Subcutaneous abdominal adipose tissue (tissue), 5 donors: Measurements from ENCODE around the gene POLR1G.
"Not testable (repeated sequence)": the region's sequence is repeated elsewhere in the genome, so short reads cannot be mapped to it uniquely, and the experiment has no call there.

Source experiments
- H3K27ac ChIP-seq: one replicate; pipeline ENCODE4 v1.7.0; 2013; ENCODE audit warnings: low read depth, mild to moderate bottlenecking, inconsistent platforms, low read length, moderate library complexity
- H3K27me3 ChIP-seq, 5 donors: one replicate each; pipeline ENCODE4 v1.7.0; 2013; ENCODE audit warnings: low read length in 5 of 5, inconsistent platforms in 1 of 5; ENCODE audit not compliant: control insufficient read depth in 5 of 5, insufficient read depth in 4 of 5
- H3K36me3 ChIP-seq, 5 donors: one replicate each; pipeline ENCODE4 v1.7.0; 2013; ENCODE audit warnings: low read length in 5 of 5; ENCODE audit not compliant: control insufficient read depth in 5 of 5, insufficient read depth in 5 of 5
- H3K4me1 ChIP-seq, 5 donors: one replicate each; pipeline ENCODE4 v1.7.0; 2013; ENCODE audit warnings: low read length in 5 of 5, mild to moderate bottlenecking in 3 of 5, moderate library complexity in 1 of 5; ENCODE audit not compliant: control insufficient read depth in 5 of 5, insufficient read depth in 5 of 5
- H3K4me3 ChIP-seq, 5 donors: one replicate each; pipeline ENCODE4 v1.7.0; 2013; ENCODE audit warnings: low read length in 5 of 5, low read depth in 1 of 5
- H3K9ac ChIP-seq, 5 donors: one replicate each; pipeline ENCODE4 v1.7.0; 2013; ENCODE audit warnings: low read length in 5 of 5, mild to moderate bottlenecking in 4 of 5, moderate library complexity in 3 of 5
- H3K9me3 ChIP-seq, 5 donors: one replicate each; pipeline ENCODE4 v1.7.0; 2013; ENCODE audit warnings: low read length in 5 of 5; ENCODE audit not compliant: control insufficient read depth in 5 of 5
- donor health status: healthy.
- donor health status: healthy.
- donor health status: healthy.
- donor health status: healthy.
- donor health status: healthy.

The POLR1G gene

DNA sequence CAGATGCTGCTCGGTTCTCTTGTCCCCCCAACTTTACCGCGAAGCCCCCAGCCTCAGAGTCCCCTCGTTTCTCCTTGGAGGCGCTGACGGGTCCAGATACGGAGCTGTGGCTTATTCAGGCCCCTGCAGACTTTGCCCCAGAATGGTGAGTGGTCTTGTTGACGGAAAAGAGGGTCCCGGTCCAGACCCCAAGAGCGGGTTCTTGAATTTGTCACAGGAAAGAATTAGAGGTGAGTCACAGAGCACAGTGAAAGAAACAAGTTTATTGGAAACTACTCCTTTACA, 589 bp downstream of the POLR1G start:
- peaks cover 0 to 7% (median 0%) of the 10 kb centered on the region in 5 donors for H3K36me3 ChIP-seq
- no peak overlapping the region for H3K27ac ChIP-seq
- peaks cover 0 to 15% (median 7%) of the 10 kb centered on the region in 5 donors for H3K27me3 ChIP-seq
- H3K9me3 ChIP-seq: no peaks in the 10 kb centered on the region
- H3K4me1 ChIP-seq: peaks cover 10 to 70% (median 47%) of the 10 kb centered on the region in 5 donors
- H3K9ac ChIP-seq: peak overlapping the region in 4 of 5 donors; percentile 42 to 86 (median 82)
- peak overlapping the region; percentile 76 to 93 (median 85) for H3K4me3 ChIP-seq

DNA sequence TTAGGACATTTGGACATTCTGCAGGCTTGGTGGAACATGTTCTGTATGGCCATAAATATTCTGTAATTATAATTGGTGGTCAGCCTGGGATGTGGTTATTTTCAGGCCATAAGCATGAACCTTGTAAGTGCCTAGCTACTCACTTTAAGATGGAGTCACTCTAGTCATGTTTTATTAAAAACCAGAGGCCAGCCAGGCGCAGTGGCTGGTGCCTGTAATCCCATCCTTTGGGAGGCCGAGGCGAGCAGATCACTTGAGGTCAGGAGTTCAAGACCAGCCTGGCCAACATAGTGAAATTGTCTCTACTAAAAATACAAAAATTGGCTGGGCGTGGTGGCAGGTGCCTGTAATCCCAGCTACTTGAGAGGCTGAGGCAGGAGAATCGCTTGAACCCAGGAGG, 1.1 kb downstream of the POLR1G start:
- not testable (repeated sequence) for H3K9me3 ChIP-seq, H3K4me3 ChIP-seq, H3K36me3 ChIP-seq, H3K27ac ChIP-seq
- peak overlapping the region in 1 of 5 donors; percentile 86 for H3K9ac ChIP-seq
- H3K4me1 ChIP-seq: peaks cover 10 to 64% (median 46%) of the 10 kb centered on the region in 5 donors
- H3K27me3 ChIP-seq: peaks cover 0 to 15% (median 7%) of the 10 kb centered on the region in 5 donors

DNA sequence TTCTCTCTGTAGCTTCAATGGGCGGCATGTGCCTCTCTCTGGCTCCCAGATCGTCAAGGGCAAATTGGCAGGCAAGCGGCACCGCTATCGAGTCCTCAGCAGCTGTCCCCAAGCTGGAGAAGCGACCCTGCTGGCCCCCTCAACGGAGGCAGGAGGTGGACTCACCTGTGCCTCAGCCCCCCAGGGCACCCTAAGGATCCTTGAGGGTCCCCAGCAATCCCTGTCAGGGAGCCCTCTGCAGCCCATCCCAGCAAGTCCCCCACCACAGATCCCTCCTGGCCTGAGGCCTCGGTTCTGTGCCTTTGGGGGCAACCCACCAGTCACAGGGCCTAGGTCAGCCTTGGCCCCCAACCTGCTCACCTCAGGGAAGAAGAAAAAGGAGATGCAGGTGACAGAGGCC, 1.7 kb downstream of the POLR1G start:
- no peak overlapping the region for H3K4me3 ChIP-seq
- peaks cover 0 to 8% (median 4%) of the 10 kb centered on the region in 5 donors for H3K36me3 ChIP-seq
- no peak overlapping the region for H3K27ac ChIP-seq
- no peak overlapping the region for H3K9ac ChIP-seq
- peaks cover 0 to 13% (median 7%) of the 10 kb centered on the region in 5 donors for H3K27me3 ChIP-seq
- H3K9me3 ChIP-seq: no peaks in the 10 kb centered on the region
- H3K4me1 ChIP-seq: peaks cover 10 to 59% (median 41%) of the 10 kb centered on the region in 5 donors

DNA sequence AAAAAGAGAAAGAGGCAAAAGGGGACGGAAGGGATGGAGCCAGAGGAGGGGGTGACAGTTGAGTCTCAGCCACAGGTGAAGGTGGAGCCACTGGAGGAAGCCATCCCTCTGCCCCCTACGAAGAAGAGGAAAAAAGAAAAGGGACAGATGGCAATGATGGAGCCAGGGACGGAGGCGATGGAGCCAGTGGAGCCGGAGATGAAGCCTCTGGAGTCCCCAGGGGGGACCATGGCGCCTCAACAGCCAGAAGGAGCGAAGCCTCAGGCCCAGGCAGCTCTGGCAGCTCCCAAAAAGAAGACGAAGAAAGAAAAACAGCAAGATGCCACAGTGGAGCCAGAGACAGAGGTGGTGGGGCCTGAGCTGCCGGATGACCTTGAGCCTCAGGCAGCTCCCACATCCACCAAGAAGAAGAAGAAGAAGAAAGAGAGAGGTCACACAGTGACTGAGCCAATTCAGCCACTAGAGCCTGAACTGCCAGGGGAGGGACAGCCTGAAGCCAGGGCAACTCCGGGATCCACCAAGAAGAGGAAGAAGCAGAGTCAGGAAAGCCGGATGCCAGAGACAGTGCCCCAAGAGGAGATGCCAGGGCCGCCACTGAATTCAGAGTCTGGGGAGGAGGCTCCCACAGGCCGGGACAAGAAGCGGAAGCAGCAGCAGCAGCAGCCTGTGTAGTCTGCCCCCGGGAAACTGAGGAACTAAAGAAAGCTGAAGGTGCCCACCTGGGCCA, 2.5 kb downstream of the POLR1G start:
- peaks cover 6 to 50% (median 32%) of the 10 kb centered on the region in 5 donors for H3K4me1 ChIP-seq
- no peak overlapping the region for H3K27ac ChIP-seq
- H3K27me3 ChIP-seq: peaks cover 0 to 10% (median 7%) of the 10 kb centered on the region in 5 donors
- no peaks in the 10 kb centered on the region for H3K9me3 ChIP-seq
- H3K4me3 ChIP-seq: no peak overlapping the region
- no peak overlapping the region for H3K9ac ChIP-seq
- peaks cover 0 to 17% (median 13%) of the 10 kb centered on the region in 5 donors for H3K36me3 ChIP-seq

DNA sequence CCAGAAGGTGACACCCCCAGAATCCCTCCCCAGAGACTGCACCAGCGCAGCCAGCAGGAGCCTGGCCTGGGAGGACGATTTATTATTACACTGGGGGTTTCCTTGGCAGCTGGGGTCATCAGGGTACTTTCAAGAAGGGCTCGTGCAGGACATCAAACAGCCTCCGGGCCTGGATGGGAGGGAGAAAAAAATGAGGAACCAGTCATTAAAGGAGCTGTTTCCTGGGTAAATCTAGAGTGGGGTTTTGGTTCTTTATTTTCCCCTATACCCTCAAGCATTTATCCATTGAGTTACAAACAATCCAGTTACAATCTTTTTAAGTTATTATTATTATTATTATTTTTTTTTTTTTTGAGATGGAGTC, 3.1 kb downstream of the POLR1G start:
- Histone ChIP-seq H3K9ac (no peak overlapping the region), H3K4me3 (no peak overlapping the region), H3K4me1 (peaks cover 6 to 45% (median 27%) of the 10 kb centered on the region in 5 donors), H3K27ac (no peak overlapping the region), H3K27me3 (peaks cover 0 to 4% (median 1%) of the 10 kb centered on the region in 5 donors), H3K36me3 (peaks cover 0 to 22% (median 17%) of the 10 kb centered on the region in 5 donors), H3K9me3 (no peaks in the 10 kb centered on the region)

DNA sequence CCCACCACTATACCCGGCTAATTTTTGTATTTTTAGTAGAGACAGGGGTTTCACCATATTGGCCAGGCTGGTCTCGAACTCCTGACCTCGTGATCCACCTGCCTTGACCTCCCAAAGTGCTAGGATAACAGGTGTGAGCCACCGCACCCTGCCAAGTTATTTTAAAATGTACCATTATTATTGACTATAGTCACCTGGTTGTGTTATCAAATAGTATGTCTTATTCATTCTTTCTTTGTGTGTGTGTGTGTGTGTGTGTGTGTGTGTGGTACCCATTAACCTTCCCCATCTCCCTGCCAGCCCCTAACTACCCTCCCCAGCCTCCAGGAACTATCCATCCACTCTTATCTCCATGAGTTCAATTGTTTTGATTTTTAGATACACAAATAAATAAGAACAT, 3.9 kb downstream of the POLR1G start:
- H3K9me3 ChIP-seq, H3K9ac ChIP-seq, H3K4me3 ChIP-seq, H3K27me3 ChIP-seq, H3K27ac ChIP-seq: not testable (repeated sequence)
- Histone ChIP-seq H3K36me3 (peaks cover 0 to 25% (median 22%) of the 10 kb centered on the region in 5 donors), H3K4me1 (peaks cover 6 to 37% (median 19%) of the 10 kb centered on the region in 5 donors)

DNA sequence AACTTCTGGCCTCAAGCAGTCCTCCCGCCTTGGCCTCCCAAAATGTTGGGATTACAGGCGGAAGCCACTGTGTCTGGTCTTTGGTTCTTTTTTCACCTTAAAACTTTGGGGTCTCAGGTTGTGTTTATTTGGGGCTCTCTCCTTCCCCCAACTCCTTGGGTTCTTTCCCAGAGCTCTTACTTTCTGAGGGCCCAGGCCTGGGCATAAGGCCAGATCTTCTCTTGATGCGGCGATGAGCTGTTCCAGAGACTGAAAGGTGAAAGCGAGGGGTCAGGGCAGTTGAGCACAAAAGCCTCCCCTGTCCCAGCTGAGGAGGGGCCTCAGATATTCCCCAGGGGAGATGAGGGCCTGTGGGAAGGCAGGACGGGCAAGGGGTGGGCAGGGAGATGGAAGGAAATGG, 7.1 kb downstream of the POLR1G start:
- Histone ChIP-seq H3K9me3 (no peaks in the 10 kb centered on the region), H3K4me1 (peaks cover 0 to 15% (median 7%) of the 10 kb centered on the region in 5 donors), H3K4me3 (no peak overlapping the region), H3K9ac (no peak overlapping the region), H3K36me3 (peaks cover 0 to 48% (median 37%) of the 10 kb centered on the region in 5 donors), H3K27me3 (no peaks in the 10 kb centered on the region), H3K27ac (no peak overlapping the region)

DNA sequence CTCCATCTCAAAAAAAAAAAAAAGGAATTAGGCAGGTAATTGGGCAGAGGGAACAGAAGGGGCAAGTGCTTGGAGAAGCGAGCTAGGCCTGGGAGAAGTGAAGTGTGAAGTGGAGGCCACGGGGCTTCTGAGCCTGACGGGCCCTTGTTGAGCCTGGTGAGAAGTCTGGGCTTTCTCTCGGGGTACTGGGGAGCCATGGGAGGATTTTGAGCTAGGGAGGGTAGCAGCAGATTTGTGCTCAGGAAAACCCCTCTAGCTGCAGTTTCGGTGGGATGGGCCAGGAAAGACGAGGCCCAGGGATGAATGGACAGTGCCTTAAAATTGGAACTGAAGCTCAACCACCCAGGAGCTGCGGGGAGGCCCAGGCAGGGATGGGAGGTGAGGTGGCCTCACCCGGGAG, 8.0 kb downstream of the POLR1G start:
- Histone ChIP-seq H3K27ac (no peak overlapping the region), H3K9me3 (no peaks in the 10 kb centered on the region), H3K9ac (no peak overlapping the region), H3K4me3 (no peak overlapping the region), H3K4me1 (peaks cover 0 to 15% (median 7%) of the 10 kb centered on the region in 5 donors), H3K36me3 (peaks cover 0 to 56% (median 41%) of the 10 kb centered on the region in 5 donors), H3K27me3 (no peaks in the 10 kb centered on the region)

DNA sequence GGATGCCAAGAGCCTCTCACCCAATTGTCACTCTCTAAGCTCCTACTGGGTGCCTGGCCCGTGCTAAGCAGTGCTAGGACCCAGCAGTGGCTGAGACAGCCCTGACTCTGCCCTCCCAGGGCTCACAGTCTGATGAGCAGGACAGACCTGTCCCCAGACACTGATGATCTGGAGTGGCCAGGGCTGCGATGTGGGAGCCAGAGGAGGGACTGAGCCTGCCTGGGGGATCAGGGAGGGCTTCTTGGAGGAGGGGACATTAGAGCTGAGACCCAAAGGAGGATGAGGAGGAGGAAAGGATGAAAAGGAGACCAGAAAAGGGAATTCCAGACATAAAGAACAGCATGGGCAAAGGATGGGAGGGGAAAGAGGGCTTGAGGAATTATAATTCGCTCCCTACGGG, 10.7 kb downstream of the POLR1G start:
- Histone ChIP-seq H3K4me1 (peaks cover 2 to 23% (median 10%) of the 10 kb centered on the region in 5 donors), H3K27ac (no peak overlapping the region), H3K36me3 (peaks cover 0 to 76% (median 54%) of the 10 kb centered on the region in 5 donors), H3K27me3 (no peaks in the 10 kb centered on the region), H3K9me3 (no peaks in the 10 kb centered on the region), H3K9ac (no peak overlapping the region), H3K4me3 (no peak overlapping the region)

DNA sequence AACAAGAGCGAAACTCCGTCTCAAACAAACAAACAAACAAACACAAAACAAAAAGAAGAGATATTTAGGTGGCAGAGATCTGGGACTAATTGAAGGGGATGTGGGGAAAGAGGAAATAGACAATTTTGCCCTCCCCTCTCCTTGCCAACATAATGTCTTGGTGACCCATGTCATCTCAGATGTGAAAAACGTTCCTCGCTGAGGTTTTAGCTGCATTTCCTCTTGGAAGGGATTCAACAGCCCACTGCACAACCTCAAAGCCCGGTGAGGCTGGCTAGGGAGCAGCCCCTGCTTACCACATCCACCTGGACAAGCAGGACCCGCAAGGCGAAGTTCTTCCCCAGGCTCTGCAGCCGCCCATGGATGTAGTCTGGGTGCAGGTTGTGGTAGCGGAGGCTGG, 12.4 kb downstream of the POLR1G start:
- peaks cover 0 to 64% (median 46%) of the 10 kb centered on the region in 5 donors for H3K36me3 ChIP-seq
- H3K9ac ChIP-seq: no peak overlapping the region
- H3K27me3 ChIP-seq: no peaks in the 10 kb centered on the region
- H3K4me3 ChIP-seq: no peak overlapping the region
- H3K9me3 ChIP-seq: no peaks in the 10 kb centered on the region
- H3K27ac ChIP-seq: no peak overlapping the region
- peaks cover 2 to 36% (median 22%) of the 10 kb centered on the region in 5 donors for H3K4me1 ChIP-seq
